Embryonic facial prominence (tissue), 1 donor: Measurements from ENCODE around the gene HDAC7.
"Not testable (repeated sequence)": the region's sequence is repeated elsewhere in the genome, so short reads cannot be mapped to it uniquely, and the experiment has no call there.

Source experiments
- DNase-seq: peaks from one replicate; pipeline ENCODE4 v3.0.0-alpha.2; 2016; ENCODE audit errors: extremely low spot score

HDAC7 gene

DNA sequence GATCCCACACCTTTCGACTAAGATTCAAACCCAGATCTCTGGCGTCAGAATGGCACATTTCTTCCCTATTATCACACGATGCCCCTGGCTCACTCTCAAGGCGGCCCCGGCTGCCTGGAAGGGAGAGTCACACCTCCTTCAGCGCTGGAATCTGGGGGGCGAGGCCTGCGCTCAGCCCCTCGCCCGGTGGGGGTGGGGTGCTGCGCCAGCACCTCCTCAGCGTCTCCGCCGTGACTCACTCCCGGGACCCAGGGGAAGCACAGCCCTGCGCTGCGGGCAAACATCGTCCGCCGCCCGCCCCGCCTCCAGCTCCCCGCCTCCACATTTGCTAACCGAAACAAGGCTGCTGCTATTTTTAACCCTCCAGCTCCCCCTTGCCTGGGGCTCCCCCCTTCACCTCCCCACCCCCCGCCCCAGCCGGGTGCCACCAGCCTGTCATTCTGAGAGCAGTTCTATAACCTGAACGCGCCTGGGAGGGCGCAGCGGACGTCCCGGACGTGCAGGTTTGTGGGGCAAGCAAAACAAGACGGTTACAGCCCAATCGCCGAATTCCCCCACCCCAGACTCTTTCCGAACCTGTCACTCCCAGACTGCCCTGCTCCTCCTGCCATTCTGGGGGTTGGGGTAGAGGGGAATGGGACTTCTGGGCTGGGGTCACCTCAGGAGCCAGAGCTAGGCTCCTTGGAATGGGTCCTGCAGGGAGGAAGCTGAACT lies 6.7 kb downstream of the HDAC7 start:
- peak; percentile 69 for DNase-seq

DNA sequence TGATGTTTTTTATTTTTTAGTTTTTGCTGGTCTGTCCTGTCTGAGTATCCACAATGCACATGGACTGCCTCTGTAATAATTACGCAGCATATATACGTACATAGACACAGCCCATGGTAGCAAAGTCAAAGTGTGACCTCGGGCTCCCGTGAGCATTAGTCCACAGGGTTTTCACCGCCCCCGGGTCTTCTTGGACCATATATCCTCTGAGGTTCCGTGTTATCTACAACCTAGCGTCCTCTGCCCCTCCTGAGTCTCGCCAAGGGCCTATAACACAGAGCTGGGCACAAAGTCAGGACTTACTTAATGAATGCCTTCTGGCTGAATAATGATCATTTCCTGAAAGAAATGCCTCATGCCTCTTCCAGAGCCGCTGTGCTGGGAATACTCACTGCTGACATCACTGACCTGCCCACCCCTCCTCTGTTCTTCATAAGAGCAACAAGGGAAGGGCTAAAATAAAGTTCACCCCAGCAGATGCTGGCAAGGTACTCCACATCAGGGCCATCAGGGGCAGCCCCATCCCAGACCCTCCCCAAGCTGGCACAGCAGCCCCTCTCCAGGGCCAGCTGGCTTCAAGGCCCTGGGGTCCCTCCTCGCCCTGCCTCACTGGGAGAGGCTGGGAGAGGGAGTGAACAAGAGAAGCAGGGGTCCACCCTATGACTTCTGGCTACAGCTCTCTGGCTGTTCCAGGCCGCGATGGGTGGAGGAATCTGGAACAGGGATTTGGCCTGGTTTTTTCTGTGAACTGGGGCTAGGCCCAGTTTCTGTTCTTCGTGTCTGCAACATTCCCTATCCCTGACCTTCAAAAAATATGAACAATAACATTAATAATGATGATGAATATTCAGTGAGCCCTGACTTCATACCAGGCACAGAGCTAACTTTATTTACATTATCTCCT lies 7.9 kb downstream of the HDAC7 start:
- no peak for DNase-seq

DNA sequence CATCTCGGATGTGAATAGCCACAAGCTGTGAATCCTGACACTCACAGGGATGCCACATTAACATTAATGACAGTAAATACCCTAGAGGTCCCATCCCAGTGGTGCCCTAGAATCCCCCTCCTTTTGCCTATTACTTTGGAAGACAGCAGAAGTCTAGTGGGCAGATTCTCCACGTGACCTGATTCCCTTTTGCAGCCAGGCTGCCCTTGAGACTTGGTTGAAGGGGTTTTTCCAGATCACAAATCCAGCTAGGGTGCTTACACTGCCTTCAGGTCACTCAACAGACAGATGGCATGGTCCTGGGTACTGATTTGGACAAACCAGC lies 8.7 kb downstream of the HDAC7 start:
- DNase-seq: no peak

DNA sequence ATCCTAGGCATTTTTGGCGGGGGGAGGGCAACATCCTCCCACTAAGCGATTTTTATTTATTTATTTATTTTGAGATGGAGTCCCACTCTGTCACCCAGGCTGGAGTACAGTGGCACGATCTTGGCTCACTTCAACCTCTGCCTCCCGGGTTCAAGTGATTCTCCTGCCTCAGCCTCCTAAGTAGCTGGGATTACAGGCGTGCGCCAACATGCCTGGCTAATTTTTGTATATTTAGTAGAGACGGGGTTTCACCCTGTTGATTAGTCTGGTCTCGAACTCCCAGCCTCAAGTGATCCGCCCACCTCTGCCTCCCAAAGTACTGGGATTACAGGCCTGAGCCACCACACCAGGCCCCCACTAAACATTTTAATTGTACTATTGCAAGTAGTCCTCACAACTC lies 10.2 kb downstream of the HDAC7 start:
- DNase-seq: not testable (repeated sequence)

DNA sequence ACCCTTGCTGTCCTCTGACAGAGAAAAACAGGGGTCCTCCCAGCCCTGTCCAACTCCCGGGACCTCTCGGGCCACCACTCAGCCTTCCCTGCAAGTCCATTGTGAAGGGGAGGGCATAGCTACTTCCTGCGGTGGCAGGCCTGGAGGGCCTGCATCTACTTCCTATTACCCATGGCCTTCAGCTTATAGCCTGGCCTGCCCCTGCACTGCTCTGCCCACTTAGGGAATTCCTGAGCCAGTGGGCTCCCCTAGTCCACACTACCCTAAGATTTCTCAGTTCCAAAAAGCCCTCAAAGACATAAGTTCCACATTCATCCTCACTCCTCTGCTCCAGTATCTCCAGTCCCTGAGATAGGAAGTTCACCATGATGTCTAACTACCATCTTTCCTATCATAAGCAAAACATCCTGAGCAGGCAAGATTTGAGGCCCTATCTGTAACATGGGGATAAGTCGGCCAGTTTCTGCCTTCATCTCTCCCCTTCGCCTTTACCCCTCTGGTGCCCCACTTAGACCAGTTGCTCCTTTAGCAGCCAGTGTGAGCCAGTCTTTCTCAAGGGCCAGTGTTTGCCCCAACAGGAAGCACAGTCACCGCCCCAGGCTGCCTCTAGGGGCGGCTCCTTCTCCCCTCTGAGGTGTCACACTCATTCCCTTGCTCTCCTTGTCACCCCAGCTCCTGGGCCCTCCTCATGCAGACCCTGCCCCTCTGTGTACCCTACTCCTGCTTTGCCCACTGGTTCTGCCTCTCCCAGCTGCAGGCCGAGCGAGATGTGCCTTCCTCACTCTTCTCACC lies 10.9 kb downstream of the HDAC7 start:
- no peak for DNase-seq

DNA sequence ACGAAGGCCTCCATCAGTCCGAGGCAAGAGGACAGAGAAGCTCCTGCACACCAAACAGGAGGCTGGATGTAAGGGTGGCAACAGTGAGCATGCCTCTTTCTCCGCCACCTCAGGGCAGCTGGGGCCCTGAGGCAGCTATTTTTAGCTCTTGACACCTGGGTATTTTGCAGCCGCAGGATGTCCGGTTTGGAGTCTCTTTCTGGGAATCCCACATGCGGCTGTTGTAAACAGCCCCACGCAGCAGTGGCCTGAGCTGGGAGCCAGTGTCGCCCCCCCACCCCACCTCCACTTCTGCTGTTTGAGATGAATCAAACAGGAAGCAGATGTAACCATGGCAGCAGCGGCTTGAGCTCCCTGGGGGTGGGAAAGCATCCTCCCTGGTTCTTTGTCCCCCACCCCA lies 11.7 kb downstream of the HDAC7 start:
- no peak for DNase-seq

DNA sequence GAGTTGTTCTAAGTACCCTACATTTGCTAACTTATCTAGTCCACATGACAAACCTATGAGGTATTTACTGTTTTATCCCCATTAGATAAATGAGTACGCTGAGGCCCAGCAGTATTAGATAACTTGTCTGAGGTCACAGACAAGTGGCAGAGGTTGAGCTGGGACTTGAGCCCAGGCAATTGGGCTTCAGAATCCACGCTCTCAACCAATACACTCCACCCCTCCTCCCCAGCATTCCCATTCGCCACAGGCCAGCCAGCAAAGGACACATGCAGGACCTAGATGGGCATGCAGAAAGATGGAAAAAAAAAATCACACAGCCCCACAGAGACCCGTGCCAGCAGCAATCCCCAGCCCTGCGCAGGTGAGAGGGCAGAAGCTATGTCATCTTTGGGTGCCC lies 12.4 kb downstream of the HDAC7 start:
- DNase-seq: no peak

DNA sequence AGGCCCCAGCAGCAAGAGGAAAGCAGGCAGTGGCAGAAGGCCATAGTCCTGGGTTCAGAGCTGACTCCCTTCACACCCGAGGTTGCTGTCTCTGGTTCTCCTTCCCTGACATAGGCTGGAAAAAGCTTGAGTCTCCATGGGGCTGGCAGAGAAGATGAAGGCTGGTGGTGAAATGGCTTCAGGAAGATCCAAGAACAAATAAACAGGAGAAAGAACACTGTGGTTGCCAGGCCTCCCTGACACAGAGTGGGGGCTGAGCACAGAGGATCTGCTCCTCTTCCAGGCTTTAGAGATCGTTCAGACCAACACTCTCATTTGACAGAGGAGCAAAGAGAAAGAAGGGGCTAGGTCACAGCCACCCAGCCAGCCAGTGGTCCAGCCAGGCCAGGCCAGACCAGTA lies 14.3 kb downstream of the HDAC7 start:
- DNase-seq: no peak

DNA sequence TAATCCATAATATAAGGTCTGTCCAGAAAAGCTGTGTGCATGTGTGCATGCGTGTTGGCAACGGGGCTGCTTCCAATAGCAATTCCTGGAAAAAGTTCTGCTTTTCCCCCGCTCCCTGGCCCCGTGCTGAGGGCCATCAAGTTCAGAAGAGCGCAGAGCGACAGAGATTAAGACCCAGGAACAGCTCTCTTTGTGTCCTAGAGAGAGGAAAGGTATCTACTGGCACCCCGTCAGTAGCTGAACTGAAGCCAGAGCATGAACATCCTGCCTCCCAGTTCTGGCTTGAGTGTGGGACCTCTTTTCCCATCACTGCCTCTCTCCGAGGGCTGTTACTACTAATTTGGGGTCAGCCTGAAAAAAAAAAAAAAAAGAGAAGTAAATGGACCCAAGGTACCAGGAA lies 15.5 kb downstream of the HDAC7 start:
- no peak for DNase-seq

DNA sequence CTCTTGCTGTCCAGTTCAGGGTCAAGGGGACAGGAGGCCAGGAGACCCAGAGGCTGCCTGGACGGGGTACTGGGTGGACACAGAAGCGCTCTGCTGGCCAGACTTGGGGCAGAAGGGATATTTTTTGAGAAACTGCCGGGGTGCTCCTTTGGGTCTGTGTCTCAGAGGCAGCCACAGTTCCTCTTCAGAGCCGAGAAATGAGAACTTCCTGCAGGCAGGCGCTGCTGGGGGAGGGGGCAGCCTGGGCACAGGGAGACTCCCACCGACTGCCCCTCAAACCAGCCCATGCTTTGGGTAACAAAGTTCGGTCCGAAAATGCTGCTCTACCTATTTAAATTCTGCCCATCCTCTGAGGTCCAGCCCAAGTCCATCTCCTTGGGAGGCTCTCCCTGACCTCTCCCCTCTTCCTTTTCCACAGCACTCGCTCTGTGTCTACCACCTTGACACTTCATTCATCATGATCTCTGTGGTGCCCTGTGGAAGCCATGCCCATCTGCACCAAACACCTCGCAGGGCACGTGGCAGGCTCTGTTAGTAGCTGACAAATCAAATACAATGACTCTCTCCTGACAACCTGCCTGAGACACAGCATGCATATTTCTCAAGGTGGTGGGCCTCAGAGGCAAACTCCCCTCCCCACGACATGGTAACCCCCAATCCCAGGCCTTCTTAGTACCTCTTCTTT lies 16.4 kb downstream of the HDAC7 start:
- DNase-seq: no peak

DNA sequence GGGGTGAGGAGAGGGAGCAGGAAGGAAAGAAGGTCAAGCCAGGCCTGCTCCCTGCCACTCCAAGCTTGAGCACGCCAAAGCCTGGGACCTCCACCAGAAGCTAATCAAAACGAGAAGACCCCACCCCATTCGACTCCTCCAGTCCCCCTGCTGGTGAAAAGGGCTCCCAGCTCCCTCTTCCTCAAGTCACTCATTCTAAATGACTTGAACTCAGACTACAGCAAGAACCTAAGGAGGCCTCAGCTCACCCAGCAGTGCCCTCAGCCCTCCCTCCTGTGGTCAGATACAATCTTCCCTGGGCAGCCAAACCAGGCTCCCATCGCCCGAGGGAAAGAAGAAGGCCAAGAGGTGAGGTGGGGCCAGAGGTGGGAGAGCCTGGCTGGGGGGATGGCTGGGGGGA lies 17.4 kb downstream of the HDAC7 start:
- no peak for DNase-seq

DNA sequence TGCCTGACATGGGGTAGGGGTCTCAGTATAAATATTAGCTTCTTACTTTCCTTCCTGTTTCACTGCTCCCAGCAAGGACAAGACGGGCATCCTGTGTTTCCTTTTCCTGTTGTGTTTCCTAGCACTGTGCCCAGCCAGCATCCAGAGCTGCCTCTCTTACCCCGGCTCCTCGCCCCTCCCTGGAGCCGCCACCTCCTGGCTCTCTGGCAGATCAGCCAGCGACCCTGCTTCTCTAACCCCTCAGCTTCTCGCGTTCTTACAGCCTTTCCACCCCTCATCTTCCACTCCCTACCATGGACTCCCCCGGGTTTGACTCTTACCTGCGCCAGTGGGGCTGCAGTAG lies 17.8 kb downstream of the HDAC7 start:
- DNase-seq: no peak

DNA sequence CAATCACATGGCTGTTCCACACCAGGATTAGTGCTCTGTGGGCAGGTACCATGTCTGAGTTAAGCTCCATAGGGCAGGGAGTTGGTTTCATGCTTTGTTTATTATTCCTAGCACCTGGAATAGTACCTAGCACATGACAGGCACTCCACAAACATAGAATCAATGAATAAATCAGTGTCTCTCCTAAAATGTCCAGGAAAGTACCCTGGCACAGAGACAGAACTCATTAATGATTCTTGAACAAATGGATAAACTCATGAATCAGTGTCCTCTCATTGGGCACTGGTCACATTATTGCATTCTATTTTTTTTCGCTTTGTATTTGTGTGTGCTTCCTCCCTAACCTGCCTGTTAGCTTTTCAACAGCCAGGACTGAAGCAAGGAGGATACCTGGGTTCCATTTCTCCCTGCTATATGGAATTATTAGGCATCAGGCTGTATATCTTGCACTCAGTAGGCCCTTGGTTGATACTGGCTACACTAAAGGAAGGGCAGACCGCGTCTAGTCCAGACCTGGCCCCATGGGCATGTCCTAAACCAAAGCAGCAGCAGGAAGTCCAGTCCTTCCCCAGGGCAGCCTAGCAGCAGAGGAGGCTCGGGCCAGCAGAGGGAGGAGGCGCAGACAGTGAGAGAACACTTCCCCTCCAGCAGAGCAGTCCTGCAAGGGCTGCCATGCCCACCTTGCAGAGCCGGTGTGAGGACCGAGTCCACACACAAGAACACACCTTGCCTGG lies 18.4 kb downstream of the HDAC7 start:
- DNase-seq: no peak

DNA sequence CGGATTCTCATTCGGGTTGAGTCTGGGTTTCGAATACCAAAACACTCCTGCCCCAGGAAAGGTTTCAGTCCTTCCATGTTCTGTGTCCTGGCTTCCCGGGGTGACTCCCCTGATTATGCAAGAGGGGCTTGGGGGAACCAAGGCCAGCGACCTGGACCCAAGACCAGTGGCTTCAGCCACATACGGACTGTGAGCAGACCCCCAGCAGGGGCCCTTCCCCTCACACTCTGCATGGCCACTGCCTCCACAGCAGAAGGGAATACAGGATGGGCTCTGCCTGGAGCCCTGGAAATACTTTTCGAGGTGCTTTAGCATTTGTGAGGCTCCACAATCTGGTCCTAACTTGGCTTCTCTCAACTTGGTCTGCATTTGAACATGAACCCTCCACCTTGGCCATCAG lies 19.1 kb downstream of the HDAC7 start:
- no peak for DNase-seq

DNA sequence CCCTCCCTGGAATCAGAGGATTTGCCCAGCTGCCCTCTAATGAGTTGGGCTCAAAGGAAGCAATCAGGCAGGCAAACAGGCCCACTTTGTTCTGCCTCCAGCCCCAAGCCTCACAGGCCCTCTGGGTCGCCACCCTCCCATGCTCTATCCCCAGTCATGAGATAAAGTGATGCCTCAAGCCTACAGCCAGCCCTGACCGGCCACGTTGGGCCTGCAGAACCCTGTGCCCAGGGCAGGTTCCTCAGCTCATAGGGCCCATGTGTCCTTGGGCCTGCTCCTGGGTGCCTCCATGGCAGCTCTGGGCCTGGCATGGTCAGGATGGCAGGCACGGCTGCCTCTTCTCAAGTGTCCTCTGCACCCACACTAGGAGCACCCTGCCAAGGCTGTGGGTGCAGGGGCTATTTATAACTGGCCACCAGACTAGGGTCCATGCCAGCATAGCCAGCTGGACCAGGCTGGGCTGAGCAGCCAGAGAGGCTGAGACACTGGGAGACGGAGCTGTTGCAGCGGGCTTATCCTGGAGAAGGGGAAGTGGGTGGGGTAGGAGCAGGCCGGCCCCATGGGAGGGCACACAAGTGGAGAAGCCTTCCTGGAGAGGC lies 20.2 kb downstream of the HDAC7 start:
- no peak for DNase-seq

DNA sequence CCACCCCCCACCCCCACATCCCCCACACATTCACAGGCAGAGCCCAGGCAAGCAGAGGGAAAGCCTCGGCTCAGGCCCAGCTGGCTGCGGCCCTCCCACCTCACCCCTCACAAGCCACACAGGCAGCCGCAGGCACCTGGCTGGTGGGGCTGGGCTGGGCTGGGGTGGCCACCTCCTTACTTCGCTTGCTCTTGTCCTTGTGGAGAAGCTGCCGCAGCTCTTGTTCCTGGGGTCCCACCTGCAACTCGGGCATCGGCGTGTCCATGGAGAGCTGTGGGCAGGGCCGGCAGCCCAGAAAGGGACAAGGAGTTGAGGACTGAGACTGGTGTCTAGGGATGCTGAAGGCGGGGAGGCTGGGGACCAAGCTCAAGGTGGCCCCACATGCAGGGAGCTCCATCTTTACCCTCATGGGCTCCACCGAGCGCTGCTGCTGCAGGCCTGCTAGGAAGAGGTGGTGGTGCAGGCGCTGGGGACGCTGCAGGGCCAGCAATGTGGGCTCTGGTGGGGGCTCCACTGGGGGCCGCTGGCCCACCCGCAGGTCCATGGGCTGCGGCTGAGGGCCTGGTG lies 21.2 kb downstream of the HDAC7 start:
- DNase-seq: no peak

DNA sequence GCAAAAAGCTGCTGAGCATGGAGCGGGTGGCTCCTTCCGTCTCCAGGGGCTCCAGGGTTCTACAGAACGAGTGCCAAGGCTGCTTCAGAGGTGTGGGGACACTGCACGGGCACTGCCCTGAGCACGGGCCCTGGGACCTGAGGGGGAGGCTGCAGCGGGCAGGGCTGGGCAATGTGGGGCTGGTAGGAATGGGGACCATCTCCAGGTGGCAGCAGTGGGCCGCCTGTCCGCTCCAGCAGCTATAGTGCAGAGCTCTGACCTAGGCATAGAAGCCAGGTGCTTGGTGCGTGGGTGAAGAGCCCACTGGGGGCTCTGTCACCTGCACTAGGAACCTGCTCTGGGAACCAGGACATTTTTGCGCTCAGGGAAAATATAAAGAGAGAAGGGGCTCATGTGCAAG lies 22.3 kb downstream of the HDAC7 start:
- DNase-seq: no peak

DNA sequence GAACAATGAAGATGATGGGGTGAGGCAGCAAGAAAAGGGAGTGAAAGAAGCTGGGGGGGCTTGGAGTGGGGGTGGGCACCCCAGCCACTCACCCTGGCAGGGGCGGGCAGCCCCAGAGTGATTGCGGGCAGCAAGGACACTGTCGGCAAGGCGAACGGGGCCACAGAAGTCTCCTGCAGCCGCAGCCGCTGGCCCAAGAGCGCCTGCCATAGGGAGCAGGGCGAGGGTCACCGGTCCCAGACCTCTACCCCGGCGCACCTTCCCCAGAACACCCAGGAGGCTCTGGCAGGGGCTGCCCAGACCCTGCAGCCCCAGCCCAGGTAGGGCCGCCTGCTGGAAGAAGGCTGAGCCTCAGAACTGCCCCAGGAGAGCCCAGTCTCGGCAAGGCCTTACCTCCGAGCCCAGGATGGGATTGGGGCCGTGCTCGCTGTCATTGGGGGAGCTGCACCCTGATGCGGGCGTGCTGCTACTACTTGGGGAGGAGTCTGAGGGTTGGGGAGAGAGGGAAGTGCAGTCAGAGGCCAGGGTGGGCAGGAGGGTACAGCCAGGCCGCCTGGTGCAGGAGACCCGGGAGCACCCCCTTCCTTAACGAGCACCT lies 23.8 kb downstream of the HDAC7 start:
- no peak for DNase-seq

DNA sequence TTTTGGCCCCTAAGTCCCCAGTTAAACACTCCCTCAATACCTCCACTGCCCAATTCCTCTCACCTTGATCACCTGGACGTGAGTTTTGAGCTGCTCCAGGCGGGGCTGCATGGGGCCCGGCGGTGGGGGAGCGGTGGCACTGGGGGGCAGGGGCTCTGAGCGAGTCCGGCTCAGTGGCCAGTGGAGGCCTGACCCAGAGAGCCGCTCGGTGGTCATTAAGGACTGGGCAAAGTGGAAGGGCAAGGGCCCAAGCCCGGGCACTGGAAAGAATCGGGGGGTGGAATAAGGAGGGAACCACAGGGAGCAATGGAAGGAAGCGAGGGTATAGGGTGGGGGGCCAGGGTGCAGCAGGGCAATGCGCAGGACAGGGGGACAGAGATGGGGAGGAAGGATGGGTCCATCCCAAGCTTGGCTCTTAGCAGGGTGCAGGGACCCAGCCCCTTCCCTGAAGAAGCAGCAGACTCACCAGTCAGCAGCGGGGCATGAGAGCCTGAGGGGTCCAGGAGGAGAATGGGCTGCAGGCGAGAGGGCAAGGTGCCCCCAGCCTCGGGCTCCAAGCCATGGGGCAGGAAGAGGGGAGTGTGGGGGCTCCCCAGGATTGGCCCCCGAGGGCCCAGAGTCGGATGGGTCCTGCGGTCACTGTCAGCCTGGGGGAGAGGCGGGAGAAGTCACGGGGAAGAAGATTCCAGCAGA lies 24.4 kb downstream of the HDAC7 start:
- no peak for DNase-seq

DNA sequence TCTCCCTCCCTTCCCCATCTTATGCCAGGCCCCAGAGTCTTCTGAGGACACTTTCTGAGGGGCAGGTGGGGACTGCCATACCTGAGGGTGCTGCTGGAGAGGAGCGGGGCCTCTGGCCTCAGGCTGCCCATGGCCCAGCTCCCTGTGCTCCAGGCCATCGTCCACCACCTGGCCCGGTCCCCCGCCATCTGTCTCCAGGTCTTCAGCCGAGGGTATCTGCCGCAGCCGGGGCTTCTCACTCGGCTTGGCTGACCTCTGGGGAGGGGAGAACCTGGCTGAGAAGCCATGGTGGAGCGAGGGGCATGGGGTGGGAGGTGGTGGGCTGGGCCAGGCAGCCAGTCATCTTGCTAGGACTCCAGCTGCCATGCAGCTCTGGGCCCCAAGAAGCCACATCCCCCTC lies 25.0 kb downstream of the HDAC7 start:
- no peak for DNase-seq
